Endodermal cell (in vitro differentiated cells): ENCODE data around the gene NAA35. TPM values are rescaled to one million over a fixed set of nuclear protein-coding genes. Genes with fewer than 3 reads are reported as not detected.
A peak's percentile ranks its signal among the peaks of the same experiment; 100 is the strongest.

Experiments used
- DNase-seq: peaks from one replicate; pipeline ENCODE4 v3.0.0-alpha.2; 2017
- H3K27ac ChIP-seq: 2 replicates; pipeline ENCODE4 v1.5.1; 2013; ENCODE audit warnings: mild to moderate bottlenecking, low read depth, low read length, moderate library complexity
- H3K27me3 ChIP-seq: 2 replicates; pipeline ENCODE4 v1.6.1; 2013; ENCODE audit warnings: mild to moderate bottlenecking, low read length, moderate library complexity; ENCODE audit not compliant: insufficient read depth, control insufficient read depth, poor library complexity, severe bottlenecking
- H3K36me3 ChIP-seq: 2 replicates; pipeline ENCODE4 v1.7.0; 2013; ENCODE audit warnings: mild to moderate bottlenecking, low read length, moderate library complexity; ENCODE audit not compliant: control insufficient read depth, insufficient read depth
- H3K4me1 ChIP-seq: one replicate; pipeline ENCODE4 v1.7.0; 2013; ENCODE audit warnings: low read length; ENCODE audit not compliant: control insufficient read depth, insufficient read depth
- H3K4me3 ChIP-seq: 2 replicates; pipeline ENCODE4 v1.5.1; 2013; ENCODE audit warnings: mild to moderate bottlenecking, low read length, moderate library complexity
- H3K9ac ChIP-seq: 2 replicates; pipeline ENCODE4 v1.6.1; 2013; ENCODE audit warnings: mild to moderate bottlenecking, low read length, moderate library complexity; ENCODE audit not compliant: poor library complexity, severe bottlenecking; ENCODE audit errors: extremely low read depth
- H3K9me3 ChIP-seq: 2 replicates; pipeline ENCODE4 v1.6.1; 2013; ENCODE audit warnings: mild to moderate bottlenecking, low read length, moderate library complexity; ENCODE audit not compliant: control insufficient read depth
- H3K27ac Mint-ChIP-seq: 2 replicates; pipeline ENCODE4 v1.8.0; 2020; ENCODE audit warnings: mixed read lengths
- H3K27me3 Mint-ChIP-seq: 2 replicates; pipeline ENCODE4 v1.8.0; 2021; ENCODE audit warnings: mild to moderate bottlenecking, mixed read lengths; ENCODE audit not compliant: insufficient read depth
- H3K36me3 Mint-ChIP-seq: 2 replicates; pipeline ENCODE4 v1.8.0; 2020; ENCODE audit warnings: low read depth, mixed read lengths
- H3K4me1 Mint-ChIP-seq: 2 replicates; pipeline ENCODE4 v1.8.0; 2020; ENCODE audit warnings: mixed read lengths
- H3K4me3 Mint-ChIP-seq: 2 replicates; pipeline ENCODE4 v1.8.0; 2020; ENCODE audit warnings: mild to moderate bottlenecking, moderate library complexity, mixed read lengths
- H3K9me3 Mint-ChIP-seq: 2 replicates; pipeline ENCODE4 v1.8.0; 2020; ENCODE audit warnings: mild to moderate bottlenecking, mixed read lengths
- WGBS, 2 experiments: methylation state at CpG; one replicate each; pipeline versions ENCODE4 v1.1.5 to v1.1.7; 2013; ENCODE audit warnings: missing lambda C conversion rate in 2 of 2, mixed read lengths in 1 of 2; ENCODE audit not compliant: insufficient coverage in 1 of 2, insufficient read length in 1 of 2; 5-methylcytosine and 5-hydroxymethylcytosine counted together
- long read RNA-seq, 4 experiments: library from polyadenylated mRNA in 2 of 4; library from RNA in 1 of 4; library from capped mRNA in 1 of 4; stranded (forward) in 3 of 4; unstranded in 1 of 4; transcript quantifications; one replicate each; pipeline ENCODE4 v2.0.0, GENCODE V29; 2020 to 2021; ENCODE audit warnings: inconsistent platforms in 1 of 4
- polyA plus RNA-seq, 2 experiments: library from polyadenylated mRNA; stranded (reverse); fragments of 50-300 nt; gene quantifications; one replicate each; pipeline ENCODE4 v1.2.3, GENCODE V29; 2013
- total RNA-seq, 2 donors: library from RNA; stranded (reverse); fragmentation: NEBNext Ultra II Directional in 1 of 2; extraction: Animal tissue kit (Norgen Biotek cat#: 25700) in 1 of 2; gene quantifications; 2 replicates in 1 of 2; 3 replicates in 1 of 2; pipeline ENCODE4 v1.2.1, GENCODE V29; 2021
- TF ChIP-seq, protein P1 (sequence below): fragments of 200-600 bp; sonication (generic); conservative IDR thresholded peaks from 2 replicates; pipeline ENCODE4 v1.5.0; 2021; ENCODE audit warnings: antibody characterized with exemption, mild to moderate bottlenecking

NAA35 gene
- total RNA-seq, result 10 to 100 TPM; 30.3 to 31.4 TPM
- 32.3 TPM for polyA plus RNA-seq (2013, experiment 1 of 2)
- 32.1 TPM for polyA plus RNA-seq (2013, experiment 2 of 2)
- long read RNA-seq, experiment 1, transcript NAA35-201 (23 exons, 2,649 nt), result major isoform, 6 of 13 reads
- long read RNA-seq, experiment 1, partial matches to known transcripts, result 2 of 13 reads
- long read RNA-seq, experiment 1, other reads (novel, unspliced or antisense), result 5 of 13 reads
- long read RNA-seq, experiment 2, transcript NAA35-201 (23 exons, 2,649 nt), result major isoform, 32 of 69 reads
- long read RNA-seq, experiment 2, partial matches to known transcripts, result 6 of 69 reads
- long read RNA-seq, experiment 2, other reads (novel, unspliced or antisense), result 31 of 69 reads
- long read RNA-seq, experiment 3, transcript NAA35-201 (23 exons, 2,649 nt), result major isoform, 19 of 84 reads
- long read RNA-seq, experiment 3, partial matches to known transcripts, result 35 of 84 reads
- long read RNA-seq, experiment 3, other reads (novel, unspliced or antisense), result 30 of 84 reads
- long read RNA-seq, experiment 4, transcript NAA35-201 (23 exons, 2,649 nt), result major isoform, 16 of 52 reads
- long read RNA-seq, experiment 4, partial matches to known transcripts, result 18 of 52 reads
- long read RNA-seq, experiment 4, other reads (novel, unspliced or antisense), result 18 of 52 reads

DNA sequence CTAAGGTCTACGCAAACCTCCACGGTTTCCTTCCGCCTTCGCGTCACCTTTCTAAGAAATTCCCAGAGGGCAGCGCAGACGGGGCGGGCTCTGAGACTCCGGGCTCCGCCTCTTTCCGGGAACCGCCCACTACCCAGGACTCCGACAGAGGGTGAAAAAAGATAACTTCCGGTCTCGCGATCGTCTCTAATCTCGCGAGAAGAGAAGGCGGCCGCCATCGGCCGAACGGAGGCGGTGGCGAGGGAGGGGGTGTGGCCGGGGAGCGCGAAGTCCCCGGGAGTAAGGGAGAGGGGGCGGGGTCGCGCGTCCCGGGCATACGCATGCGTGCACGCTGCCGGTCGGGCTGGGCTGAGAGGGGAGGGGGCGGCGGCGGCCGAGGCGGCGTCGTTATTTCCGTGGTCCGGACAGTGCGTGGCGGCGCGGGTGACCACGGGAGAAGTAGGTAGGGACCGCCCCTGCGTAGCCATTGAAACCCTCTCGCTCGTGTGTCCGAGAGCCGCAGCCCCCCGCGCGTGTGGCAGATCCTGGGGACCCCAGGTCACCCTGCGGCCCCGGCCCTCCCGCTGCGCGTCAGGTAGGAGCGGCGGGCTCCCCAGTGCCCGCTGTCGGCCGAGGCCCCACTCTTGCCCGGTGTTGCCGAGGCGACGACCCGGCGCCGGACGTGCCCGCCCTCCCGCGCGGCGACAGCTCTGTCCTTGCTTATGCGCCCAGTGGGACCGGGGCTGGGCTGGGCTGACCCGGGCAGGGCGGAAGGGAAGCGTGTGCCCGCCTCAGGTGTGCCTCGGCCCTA lies at the start of gene NAA35:
NAA35 (plus strand) TSS at position 315 of the 790 bp plus-strand sequence. CDS start 1,014 bp downstream, outside the sequence.
- Histone ChIP-seq H3K27me3 (no peaks in the 10 kb centered on the region), H3K36me3 (peaks cover 26% of the 10 kb centered on the region), H3K4me1 (no peaks in the 10 kb centered on the region), H3K4me3 (peak within 1 kb of the TSS; percentile 98), H3K9ac (peak within 1 kb of the TSS; percentile 83), H3K27ac (peak within 1 kb of the TSS; percentile 72), H3K9me3 (peaks cover 6% of the 10 kb centered on the region)
- peaks cover 10% of the 10 kb centered on the region for H3K9me3 Mint-ChIP-seq
- no peak within 1 kb of the TSS for H3K4me3 Mint-ChIP-seq
- 0% methylated on average over 9 to 93 of the region's 93 CpGs for WGBS, 2 experiments
- H3K27me3 Mint-ChIP-seq, result no peaks in the 10 kb centered on the region
- peak; percentile 99 for DNase-seq
- H3K27ac Mint-ChIP-seq, result peak within 1 kb of the TSS; percentile 93
- peaks cover 9% of the 10 kb centered on the region for H3K4me1 Mint-ChIP-seq
- no peaks in the 10 kb centered on the region for H3K36me3 Mint-ChIP-seq
- TF ChIP-seq, protein P1, sequence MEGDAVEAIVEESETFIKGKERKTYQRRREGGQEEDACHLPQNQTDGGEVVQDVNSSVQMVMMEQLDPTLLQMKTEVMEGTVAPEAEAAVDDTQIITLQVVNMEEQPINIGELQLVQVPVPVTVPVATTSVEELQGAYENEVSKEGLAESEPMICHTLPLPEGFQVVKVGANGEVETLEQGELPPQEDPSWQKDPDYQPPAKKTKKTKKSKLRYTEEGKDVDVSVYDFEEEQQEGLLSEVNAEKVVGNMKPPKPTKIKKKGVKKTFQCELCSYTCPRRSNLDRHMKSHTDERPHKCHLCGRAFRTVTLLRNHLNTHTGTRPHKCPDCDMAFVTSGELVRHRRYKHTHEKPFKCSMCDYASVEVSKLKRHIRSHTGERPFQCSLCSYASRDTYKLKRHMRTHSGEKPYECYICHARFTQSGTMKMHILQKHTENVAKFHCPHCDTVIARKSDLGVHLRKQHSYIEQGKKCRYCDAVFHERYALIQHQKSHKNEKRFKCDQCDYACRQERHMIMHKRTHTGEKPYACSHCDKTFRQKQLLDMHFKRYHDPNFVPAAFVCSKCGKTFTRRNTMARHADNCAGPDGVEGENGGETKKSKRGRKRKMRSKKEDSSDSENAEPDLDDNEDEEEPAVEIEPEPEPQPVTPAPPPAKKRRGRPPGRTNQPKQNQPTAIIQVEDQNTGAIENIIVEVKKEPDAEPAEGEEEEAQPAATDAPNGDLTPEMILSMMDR, result no peak

DNA sequence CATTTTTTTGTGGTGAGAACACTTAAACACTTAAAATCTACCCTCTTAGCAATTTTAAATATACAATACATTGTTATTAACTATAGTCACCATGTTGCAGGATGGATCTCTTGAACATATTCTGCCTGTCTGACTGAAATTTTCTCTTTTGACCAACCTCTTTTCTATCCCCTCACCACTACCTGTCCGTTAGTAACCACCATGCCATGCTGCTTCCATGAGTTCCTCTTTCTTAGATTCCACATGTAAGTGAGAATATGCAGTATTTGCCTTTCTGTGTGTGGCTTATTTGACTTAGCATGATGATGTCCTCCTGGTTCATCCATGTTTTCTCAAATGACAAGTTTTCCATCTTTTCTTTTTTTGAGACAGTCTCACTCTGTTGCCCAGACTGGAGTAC lies 48.5 kb upstream of the NAA35 start:
- H3K27me3 Mint-ChIP-seq, result no peaks in the 10 kb centered on the region
- H3K36me3 Mint-ChIP-seq, result peaks cover 3% of the 10 kb centered on the region
- no peak overlapping the region for H3K27ac Mint-ChIP-seq
- no peaks in the 10 kb centered on the region for H3K27me3 ChIP-seq
- H3K4me3 ChIP-seq, result no peak overlapping the region
- H3K4me3 Mint-ChIP-seq, result no peak overlapping the region
- no peak overlapping the region for H3K9ac ChIP-seq
- no peak for DNase-seq
- no peak overlapping the region for H3K27ac ChIP-seq
- H3K9me3 ChIP-seq, result no peaks in the 10 kb centered on the region
- H3K9me3 Mint-ChIP-seq, result no peaks in the 10 kb centered on the region
- TF ChIP-seq, protein P1, result no peak
- H3K36me3 ChIP-seq, result no peaks in the 10 kb centered on the region
- 100% methylated on average over 1 of the region's 1 CpG; no CpG with 5 or more reads in 1 of the 2 experiments for WGBS, 2 experiments
- H3K4me1 Mint-ChIP-seq, result no peaks in the 10 kb centered on the region
- no peaks in the 10 kb centered on the region for H3K4me1 ChIP-seq

DNA sequence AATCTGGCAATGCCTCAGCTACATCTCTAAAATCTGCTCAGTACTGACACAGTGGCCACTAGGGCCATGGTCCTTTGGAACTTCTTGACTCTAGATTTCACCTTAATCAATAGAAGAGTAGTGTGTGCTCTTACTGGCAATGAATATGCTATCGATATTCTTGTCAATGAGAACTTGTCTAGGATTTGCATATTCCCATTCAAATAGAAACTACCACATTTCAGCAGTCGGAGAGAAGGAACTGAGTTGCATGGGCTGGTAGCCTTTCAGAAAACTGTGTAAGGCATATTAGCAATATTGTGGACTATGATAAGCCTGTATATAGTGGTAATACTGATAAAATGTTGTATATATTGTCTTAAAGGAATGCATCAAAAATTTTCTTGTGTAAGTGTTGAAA lies 45.3 kb upstream of the NAA35 start:
- Mint-ChIP-seq H3K27me3 (no peaks in the 10 kb centered on the region), H3K4me1 (no peaks in the 10 kb centered on the region), H3K27ac (no peak overlapping the region), H3K36me3 (peaks cover 3% of the 10 kb centered on the region), H3K4me3 (no peak overlapping the region), H3K9me3 (no peaks in the 10 kb centered on the region)
- DNase-seq, result no peak
- TF ChIP-seq, protein P1, result peak; percentile 12
- H3K4me3 ChIP-seq, result no peak overlapping the region
- WGBS, 2 experiments, result 92 to 100% methylated on average over 1 to 2 of the region's 2 CpGs
- no peaks in the 10 kb centered on the region for H3K9me3 ChIP-seq
- H3K27ac ChIP-seq, result no peak overlapping the region
- H3K9ac ChIP-seq, result no peak overlapping the region
- H3K27me3 ChIP-seq, result no peaks in the 10 kb centered on the region
- no peaks in the 10 kb centered on the region for H3K36me3 ChIP-seq
- H3K4me1 ChIP-seq, result no peaks in the 10 kb centered on the region
